ENCODE results near the gene GMPR2. TPM values are rescaled to one million over a fixed set of nuclear protein-coding genes. Genes with fewer than 3 reads are reported as not detected.

GMPR2 gene
- total RNA-seq, 2 experiments from 2014 or later: 70.6 to 71.3 TPM

DNA sequence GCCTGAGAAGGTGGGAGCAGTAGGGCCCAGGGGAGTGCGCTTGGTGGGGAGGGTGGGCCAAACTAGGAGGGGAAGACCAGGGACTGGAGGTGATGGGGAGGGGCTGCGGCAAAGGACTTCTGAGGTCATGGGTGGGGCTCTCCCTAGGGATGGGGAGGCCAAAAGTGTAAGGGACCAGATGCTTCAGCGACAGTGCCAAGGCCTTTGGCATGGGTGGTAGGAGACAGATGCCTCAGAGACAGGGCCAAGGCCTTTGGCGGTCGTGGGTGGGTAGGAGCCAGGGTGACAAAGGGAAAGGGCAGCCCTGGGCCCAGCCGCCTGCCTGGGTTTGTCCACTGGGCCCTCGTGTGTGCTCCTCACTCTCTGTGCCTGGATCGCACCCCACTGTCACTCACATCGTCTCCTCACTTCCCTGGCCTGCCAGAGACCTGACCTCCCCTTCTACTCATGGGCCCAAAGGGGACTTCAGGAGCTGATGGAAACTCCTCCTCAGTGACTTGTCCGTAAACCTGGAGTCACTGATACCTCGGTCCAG lies 51.8 kb downstream of the GMPR2 start:
- H3K9me3 Mint-ChIP-seq (ENCODE audit: low read depth): no peaks in the 10 kb centered on the region
- H3K27ac Mint-ChIP-seq: no peak overlapping the region
- H3K27me3 Mint-ChIP-seq: peaks cover 18% of the 10 kb centered on the region
- H3K4me3 Mint-ChIP-seq: no peak overlapping the region
- no peak for ATAC-seq
- no peak for DNase-seq
- CTCF ChIA-PET: interaction anchor here (0.8 to 11.3 kb wide), 4 partner anchors 14 to 152 kb away, joined by 3 to 108 read pairs (median 4); partner anchors contain the start of genes CIDEB, DHRS1 and NOP9
- H3K36me3 Mint-ChIP-seq: peaks cover 1% of the 10 kb centered on the region
- peaks cover 16% of the 10 kb centered on the region for H3K4me1 Mint-ChIP-seq

DNA sequence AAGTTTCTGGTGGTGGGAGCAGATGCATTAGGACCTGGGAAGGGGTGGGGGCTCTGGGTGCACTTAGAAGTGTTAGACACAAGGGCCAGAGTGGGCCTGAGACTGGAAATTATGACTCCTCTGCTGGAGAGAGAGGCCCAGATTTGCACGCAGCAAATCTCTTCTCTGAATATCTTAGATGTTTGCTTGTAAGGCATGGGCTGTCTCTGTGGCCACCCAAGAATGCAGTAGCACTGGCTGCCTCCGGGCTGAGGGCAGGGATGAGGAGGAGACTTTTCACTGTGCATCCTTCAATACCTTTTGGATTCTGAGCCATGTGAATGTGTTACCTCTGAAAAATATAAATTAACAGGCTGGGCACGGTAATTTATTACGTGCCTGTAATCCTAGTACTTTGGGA lies 52.6 kb downstream of the GMPR2 start:
- CTCF ChIA-PET: interaction anchor here (1.1 kb wide), 1 partner anchor 34 kb away, joined by 3 read pairs; no protein-coding TSS in a partner anchor
- Mint-ChIP-seq H3K36me3 (peaks cover 7% of the 10 kb centered on the region), H3K4me3 (no peak overlapping the region), H3K4me1 (peaks cover 19% of the 10 kb centered on the region), H3K27ac (no peak overlapping the region), H3K9me3 (ENCODE audit: low read depth) (no peaks in the 10 kb centered on the region), H3K27me3 (peaks cover 18% of the 10 kb centered on the region)
- no peak for DNase-seq
- no peak for ATAC-seq

DNA sequence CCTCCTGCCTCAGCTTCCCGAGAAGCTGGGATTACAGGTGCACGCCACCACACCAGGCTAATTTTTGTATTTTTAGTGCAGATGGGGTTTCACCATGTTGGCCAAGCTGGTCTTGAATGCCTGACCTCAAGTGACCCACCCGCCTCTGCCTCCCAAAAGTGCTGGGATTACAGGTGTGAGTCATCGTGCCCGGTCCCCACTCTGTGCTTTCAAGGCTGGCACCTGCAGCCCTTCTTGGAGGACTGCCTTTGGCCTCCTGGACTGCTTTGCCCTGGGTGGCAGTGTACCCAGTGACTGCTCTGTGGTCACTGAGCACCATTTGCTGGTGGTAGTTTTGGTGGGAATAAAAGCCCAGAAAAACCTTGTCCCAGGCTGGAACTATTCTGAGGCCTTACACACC lies 54.3 kb downstream of the GMPR2 start:
- Mint-ChIP-seq H3K27me3 (peaks cover 25% of the 10 kb centered on the region), H3K9me3 (ENCODE audit: low read depth) (no peaks in the 10 kb centered on the region)

More for the DNA sequence above, 54.3 kb downstream of the GMPR2 start:
- no peak for DNase-seq
- Mint-ChIP-seq H3K27ac (no peak overlapping the region), H3K4me3 (no peak overlapping the region), H3K36me3 (peaks cover 22% of the 10 kb centered on the region), H3K4me1 (peaks cover 29% of the 10 kb centered on the region)
- ATAC-seq: no peak
- CTCF ChIA-PET: interaction anchor here (3.4 to 4.8 kb wide), 2 partner anchors 21 to 44 kb away, joined by 26 read pairs; partner anchors contain the start of genes CIDEB and TINF2

Other genes starting within 250 kb of the GMPR2 start
- 10 to 100 TPM; 16.0 to 19.4 TPM for gene DHRS4L2, start 244.0 kb upstream of the GMPR2 start, total RNA-seq
- gene CARMIL3, start 180.9 kb upstream of the GMPR2 start, total RNA-seq: 1 to 10 TPM; 2.9 to 3.3 TPM
- under 1 TPM in 1 of 2 experiments, not detected in 1; 0.12 TPM for gene CPNE6, start 161.4 kb upstream of the GMPR2 start, total RNA-seq
- gene PCK2, start 138.6 kb upstream of the GMPR2 start, total RNA-seq: 10 to 100 TPM; 61.7 to 87.0 TPM
- 10 to 100 TPM; 86.3 to 94.4 TPM for gene DCAF11, start 118.2 kb upstream of the GMPR2 start, total RNA-seq
- gene NRL, start 118.0 kb upstream of the GMPR2 start, total RNA-seq: 1 to 10 TPM; 2.6 to 3.2 TPM
- gene FITM1, start 102.3 kb upstream of the GMPR2 start, total RNA-seq: under 1 TPM; 0.77 to 0.91 TPM
- gene PSME1, start 96.7 kb upstream of the GMPR2 start, total RNA-seq: 100 to 1,000 TPM; 420 to 454 TPM
- gene EMC9, start 91.3 kb upstream of the GMPR2 start, total RNA-seq: 10 to 100 TPM; 45.5 to 56.1 TPM
- 100 to 1,000 TPM; 577 to 623 TPM for gene PSME2, start 86.3 kb upstream of the GMPR2 start, total RNA-seq
- 100 to 1,000 TPM; 129 to 149 TPM for gene RNF31, start 85.4 kb upstream of the GMPR2 start, total RNA-seq
- 100 to 1,000 TPM; 238 to 295 TPM for gene IRF9, start 71.7 kb upstream of the GMPR2 start, total RNA-seq
- 10 to 100 TPM; 52.9 to 92.8 TPM for gene REC8, start 60.8 kb upstream of the GMPR2 start, total RNA-seq
- gene IPO4, start 44.1 kb upstream of the GMPR2 start, total RNA-seq: 10 to 100 TPM; 32.4 to 54.9 TPM
- gene TM9SF1, start 37.5 kb upstream of the GMPR2 start, total RNA-seq: 10 to 100 TPM; 26.7 to 32.8 TPM
- under 1 TPM in 1 of 2 experiments, not detected in 1; 0.42 TPM for gene TSSK4, start 27.2 kb upstream of the GMPR2 start, total RNA-seq
- 10 to 100 TPM; 80.5 to 82.5 TPM for gene CHMP4A, start 19.4 kb upstream of the GMPR2 start, total RNA-seq
- gene MDP1, start 16.9 kb upstream of the GMPR2 start, total RNA-seq: 10 to 100 TPM; 11.4 to 16.9 TPM
- 100 to 1,000 TPM; 181 to 205 TPM for gene NEDD8, start 562 bp upstream of the GMPR2 start, total RNA-seq
- 100 to 1,000 TPM; 111 to 130 TPM for gene TINF2, start 9.7 kb downstream of the GMPR2 start, total RNA-seq
- 1 to 10 TPM; 3.0 to 5.1 TPM for gene TGM1, start 30.2 kb downstream of the GMPR2 start, total RNA-seq
- 10 to 100 TPM; 34.3 to 44.6 TPM for gene RABGGTA, start 38.7 kb downstream of the GMPR2 start, total RNA-seq
- gene DHRS1, start 66.9 kb downstream of the GMPR2 start, total RNA-seq: 10 to 100 TPM; 14.2 to 26.5 TPM
- 10 to 100 TPM; 34.2 to 38.3 TPM for gene NOP9, start 66.9 kb downstream of the GMPR2 start, total RNA-seq
- gene CIDEB, start 75.0 kb downstream of the GMPR2 start, total RNA-seq: 10 to 100 TPM; 24.5 to 44.2 TPM
- gene LTB4R2, start 77.2 kb downstream of the GMPR2 start, total RNA-seq: 10 to 100 TPM; 12.6 to 18.8 TPM
- 10 to 100 TPM; 15.6 to 32.5 TPM for gene LTB4R, start 78.6 kb downstream of the GMPR2 start, total RNA-seq
- gene ADCY4, start 102.1 kb downstream of the GMPR2 start, total RNA-seq: 1 to 10 TPM; 1.6 to 3.4 TPM
- 10 to 100 TPM; 22.9 to 29.4 TPM for gene RIPK3, start 107.1 kb downstream of the GMPR2 start, total RNA-seq
- gene NFATC4, start 135.3 kb downstream of the GMPR2 start, total RNA-seq: 1 to 10 TPM in 1 of 2 experiments, not detected in 1; 1.3 TPM
- gene NYNRIN, start 166.1 kb downstream of the GMPR2 start, total RNA-seq: under 1 TPM; 0.05 to 0.50 TPM
- gene CBLN3, start 196.7 kb downstream of the GMPR2 start, total RNA-seq: 1 to 10 TPM; 5.0 to 7.1 TPM
- 10 to 100 TPM; 73.3 to 81.2 TPM for gene KHNYN, start 197.0 kb downstream of the GMPR2 start, total RNA-seq
- 10 to 100 TPM; 45.6 to 45.9 TPM for gene SDR39U1, start 209.8 kb downstream of the GMPR2 start, total RNA-seq